SU-DHL-6 (cell line): ENCODE results near the gene IGF2R.
"Not testable (repeated sequence)": the region's sequence is repeated elsewhere in the genome, so short reads cannot be mapped to it uniquely, and the experiment has no call there.

Experiments
- CTCF ChIP-seq: fragments of 200-600 bp; sonication (generic); IDR thresholded peaks from one replicate; pipeline ENCODE4 v1.5.1; 2017; ENCODE audit warnings: antibody characterized with exemption, mild to moderate bottlenecking, low read length, moderate library complexity; ENCODE audit not compliant: insufficient read depth, poor library complexity, severe bottlenecking
- EZH2phosphoT487 ChIP-seq: fragments of 200-600 bp; sonication (generic), shearing (Covaris generic); conservative IDR thresholded peaks from 2 replicates; pipeline ENCODE4 v1.6.1; 2018; ENCODE audit warnings: mild to moderate bottlenecking, antibody characterized with exemption, low read length, moderate library complexity, mixed read lengths

- not testable (repeated sequence) for TF ChIP-seq CTCF, EZH2phosphoT487
Observed at GRCh38 chr6:159967621-159968020, 1.3 kb upstream of the IGF2R start.
